DMS79 (cell line): ENCODE data around the gene PLA2G15.
"Not testable (repeated sequence)": the region's sequence is repeated elsewhere in the genome, so short reads cannot be mapped to it uniquely, and the experiment has no call there.

Experiments used
- DNase-seq: peaks from one replicate; lab custom pipeline; 2025; lab: John Stamatoyannopoulos, UW

Gene PLA2G15

DNA sequence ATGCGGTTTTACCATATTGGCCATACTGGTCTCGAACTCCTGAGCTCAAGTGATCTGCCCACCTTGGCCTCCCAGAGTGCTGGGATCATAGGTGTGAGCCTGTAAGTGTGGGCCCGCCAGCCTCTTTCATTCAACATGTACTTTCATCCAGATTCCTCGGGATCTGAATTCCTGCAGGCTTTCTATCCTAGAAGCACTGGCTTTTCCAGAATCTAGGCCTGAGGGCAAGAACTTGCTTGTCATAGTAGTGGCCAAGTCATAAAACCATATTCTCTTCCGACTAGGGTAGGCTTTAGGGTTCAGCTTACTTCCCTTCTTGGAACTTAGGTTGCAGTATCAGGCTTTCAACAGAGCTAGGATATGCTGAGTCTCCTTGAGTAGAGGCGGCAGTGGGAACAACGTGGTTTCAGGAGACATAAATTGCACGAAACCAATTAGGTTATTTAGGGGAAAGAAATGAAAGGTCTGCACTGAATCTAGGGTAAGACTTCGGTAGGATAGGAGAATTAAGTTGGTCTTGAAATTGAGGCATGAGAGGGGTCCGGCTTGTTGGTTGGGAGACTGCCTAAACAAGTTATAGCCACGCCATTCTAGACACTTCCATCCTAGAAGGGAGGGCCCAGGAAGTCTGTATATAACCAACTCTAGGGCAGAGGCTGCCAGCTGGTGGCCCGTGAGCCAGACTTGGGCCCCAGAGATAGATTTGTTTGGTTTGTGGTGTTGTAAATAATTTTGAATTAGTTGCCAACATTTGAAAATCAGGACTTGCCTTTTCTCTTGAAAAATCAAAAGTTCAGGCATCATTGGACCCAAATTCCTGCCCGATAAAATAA lies 34.8 kb downstream of the PLA2G15 start:
- no peak for DNase-seq

DNA sequence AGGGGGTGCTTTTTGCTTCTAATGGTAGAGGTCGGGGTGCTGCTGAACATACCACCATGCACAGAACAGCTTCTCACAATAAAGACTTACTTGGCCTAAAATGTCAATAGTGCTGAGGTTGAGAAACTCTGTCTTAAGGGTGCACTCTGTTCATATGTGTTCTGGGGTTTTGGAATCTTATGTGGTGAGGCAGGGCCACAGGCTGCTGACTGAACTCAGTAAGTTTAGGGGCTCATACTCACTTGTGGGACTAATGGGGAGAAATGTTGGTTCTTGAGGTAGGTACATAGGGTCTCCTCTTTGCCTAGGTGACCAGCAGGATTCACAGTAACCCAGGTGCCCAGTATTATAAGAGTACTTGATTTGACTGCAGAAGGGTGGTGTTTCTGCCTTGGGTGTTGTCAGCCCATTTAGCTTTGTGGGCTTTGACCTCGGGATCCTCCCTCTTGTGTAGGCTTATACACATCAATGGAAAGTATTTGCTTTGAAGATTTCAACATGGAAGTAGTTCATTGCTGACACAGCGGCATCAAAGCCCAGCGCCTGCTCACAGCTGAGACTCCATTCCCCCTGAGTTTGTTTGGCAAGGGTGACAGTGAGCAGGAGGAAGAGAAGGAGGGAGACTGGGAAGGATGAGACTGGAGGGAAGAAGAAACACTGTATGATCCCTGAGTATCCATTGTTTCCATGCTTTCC lies 36.3 kb downstream of the PLA2G15 start:
- DNase-seq: no peak

DNA sequence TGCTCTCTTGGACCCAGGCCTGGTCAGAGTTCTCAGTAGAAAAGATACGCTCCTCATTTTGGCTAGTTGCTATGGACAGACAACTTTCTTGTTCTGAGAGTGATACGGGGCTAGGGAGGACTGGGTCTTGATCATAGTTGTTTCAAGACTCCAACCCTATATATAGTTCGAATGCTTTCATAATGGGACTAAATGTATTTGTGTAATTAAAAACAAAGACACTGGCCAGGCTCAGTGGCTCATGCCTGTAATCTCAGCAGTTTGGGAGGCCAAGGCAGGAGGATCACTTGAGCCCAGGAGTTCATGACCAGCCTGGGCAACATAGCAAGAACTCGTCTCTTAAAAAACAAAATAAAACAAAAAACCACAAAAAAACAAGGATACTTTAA lies 36.9 kb downstream of the PLA2G15 start:
- no peak for DNase-seq

DNA sequence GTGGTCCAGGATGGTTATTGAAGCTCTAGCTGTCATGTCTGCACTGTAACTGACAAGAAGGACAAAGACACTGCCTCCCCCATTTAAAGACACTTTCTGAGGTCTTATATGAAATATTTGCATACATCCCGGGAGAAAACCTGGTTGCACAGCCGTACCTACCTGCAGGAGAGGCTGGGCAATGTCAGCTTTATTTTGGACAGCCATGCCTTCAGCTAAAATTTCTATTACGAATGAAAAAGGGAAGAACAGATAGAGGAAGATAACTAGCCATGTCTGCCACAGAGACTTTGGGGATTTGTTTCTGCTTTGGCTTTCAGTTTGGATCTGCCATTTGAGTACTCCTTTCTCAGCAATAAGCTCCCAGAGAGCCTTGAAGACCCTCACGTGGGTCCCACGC lies 38.2 kb downstream of the PLA2G15 start:
- DNase-seq: no peak

DNA sequence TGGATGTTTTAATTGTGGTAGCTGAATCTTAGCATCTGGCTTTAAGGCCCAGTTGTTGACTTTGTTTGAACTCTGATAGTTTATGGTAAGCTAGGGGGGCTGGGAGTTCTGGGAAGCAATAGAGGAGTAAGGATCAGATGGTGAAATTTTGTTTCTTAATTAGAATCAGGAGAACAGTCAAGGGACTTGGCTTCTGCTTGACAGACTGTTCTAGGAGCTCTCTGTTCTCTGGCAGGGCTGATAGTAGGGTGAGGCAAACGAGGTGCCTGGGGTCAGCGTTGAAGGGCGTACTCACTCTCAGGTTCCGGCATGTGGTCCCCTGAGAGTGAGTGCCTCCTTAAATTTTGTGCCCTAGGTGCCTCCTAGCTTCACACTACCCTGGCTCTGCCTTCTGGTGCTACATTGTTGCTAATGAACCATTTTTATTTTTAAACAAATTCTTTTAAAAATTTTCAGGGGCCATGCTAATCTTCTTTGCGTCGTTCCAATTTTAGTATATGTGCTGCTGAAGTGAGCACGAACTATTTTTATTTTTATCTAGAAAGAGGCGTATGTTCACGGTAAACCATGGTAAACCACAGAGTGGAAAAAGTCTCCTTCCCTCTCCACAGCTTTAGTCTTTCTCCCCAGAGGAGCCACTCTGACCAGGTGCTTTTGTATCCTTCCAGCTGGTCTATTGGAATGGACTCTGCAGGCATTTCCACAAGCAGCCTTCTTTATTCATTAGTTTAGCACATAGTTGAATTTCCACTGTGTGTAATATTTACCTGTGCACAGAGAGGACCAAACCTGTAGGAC lies 38.8 kb downstream of the PLA2G15 start:
- no peak for DNase-seq

DNA sequence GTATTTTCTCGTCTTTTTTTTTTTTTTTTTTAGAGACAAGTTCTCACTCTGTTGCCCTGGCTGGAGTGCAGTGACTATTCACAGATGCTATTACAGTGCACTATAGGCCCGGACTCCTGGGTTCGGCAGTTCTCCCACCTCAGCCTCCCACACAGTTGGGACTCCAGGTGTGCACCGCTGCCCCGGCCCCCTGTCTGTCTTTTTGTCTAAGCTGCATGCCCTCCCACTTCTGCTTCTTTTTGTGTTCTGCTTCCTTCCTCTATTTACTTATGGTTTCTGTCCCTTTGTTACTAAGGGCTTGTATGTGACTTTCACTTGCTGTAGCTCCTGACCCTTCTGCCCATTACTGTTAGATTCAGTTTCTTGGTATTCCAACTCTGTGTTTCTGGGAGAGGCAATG lies 39.7 kb downstream of the PLA2G15 start:
- DNase-seq: no peak

DNA sequence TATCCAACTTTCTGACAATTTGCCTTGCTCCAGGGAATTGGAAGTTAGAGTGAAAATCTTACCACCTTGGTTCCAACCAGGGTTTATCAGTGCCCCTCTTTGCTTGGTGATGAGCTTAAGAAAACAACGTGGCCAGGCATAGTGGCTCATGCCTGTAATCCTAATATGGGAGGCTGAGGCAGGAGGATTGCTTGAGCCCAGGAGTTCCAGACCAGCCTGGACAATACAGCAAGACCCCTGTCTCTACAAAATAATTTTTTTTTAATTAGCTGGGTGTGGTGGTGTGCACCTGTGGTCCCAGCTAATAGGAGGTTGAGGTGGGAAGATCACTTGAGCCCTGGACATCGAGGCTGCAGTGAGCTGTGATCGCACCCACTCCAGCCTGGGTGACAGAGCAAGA lies 40.5 kb downstream of the PLA2G15 start:
- no peak for DNase-seq

DNA sequence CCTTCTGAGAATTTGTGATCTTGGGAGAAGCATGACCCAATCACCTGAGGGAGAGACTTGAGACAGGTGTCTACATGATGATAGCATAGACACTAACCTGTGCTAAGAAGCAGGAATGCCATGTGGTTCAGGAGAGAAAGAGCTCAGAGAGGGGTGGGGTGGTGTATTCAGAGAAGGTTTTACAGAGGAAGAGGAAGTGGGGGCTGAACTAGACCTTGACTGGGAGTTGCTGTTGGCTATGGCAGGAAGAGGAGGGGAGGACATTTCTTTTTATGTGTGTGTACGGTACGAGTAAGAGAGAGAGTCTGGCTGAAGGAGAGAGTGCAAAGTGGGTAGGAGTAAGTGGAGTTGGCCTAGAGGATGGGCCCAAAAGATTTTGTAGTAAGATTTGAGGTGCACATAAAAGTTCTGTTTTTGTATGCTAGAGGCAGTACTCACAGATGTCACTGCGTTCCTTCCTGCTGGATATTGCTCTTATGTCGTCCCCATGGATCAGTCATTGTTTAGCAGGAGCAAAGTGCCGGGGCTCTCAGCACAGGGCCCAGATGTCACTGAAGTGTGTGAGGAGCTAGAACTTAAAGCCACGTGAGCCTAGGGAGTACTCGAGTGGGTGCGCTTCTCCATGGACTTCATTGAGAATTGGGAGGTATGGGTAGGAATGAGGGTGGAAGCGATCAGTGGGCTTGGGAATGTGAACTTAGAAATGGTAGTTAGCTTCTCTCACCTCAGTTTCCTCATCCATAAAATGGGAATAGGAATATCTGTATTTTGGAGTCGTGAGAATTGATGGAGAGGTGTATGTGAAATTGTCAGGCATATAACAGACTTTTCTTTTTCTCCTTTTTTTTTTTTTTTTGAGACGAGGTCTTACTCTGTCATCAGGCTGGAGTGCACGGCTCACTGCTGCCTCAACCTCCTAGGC lies 41.2 kb downstream of the PLA2G15 start:
- no peak for DNase-seq

DNA sequence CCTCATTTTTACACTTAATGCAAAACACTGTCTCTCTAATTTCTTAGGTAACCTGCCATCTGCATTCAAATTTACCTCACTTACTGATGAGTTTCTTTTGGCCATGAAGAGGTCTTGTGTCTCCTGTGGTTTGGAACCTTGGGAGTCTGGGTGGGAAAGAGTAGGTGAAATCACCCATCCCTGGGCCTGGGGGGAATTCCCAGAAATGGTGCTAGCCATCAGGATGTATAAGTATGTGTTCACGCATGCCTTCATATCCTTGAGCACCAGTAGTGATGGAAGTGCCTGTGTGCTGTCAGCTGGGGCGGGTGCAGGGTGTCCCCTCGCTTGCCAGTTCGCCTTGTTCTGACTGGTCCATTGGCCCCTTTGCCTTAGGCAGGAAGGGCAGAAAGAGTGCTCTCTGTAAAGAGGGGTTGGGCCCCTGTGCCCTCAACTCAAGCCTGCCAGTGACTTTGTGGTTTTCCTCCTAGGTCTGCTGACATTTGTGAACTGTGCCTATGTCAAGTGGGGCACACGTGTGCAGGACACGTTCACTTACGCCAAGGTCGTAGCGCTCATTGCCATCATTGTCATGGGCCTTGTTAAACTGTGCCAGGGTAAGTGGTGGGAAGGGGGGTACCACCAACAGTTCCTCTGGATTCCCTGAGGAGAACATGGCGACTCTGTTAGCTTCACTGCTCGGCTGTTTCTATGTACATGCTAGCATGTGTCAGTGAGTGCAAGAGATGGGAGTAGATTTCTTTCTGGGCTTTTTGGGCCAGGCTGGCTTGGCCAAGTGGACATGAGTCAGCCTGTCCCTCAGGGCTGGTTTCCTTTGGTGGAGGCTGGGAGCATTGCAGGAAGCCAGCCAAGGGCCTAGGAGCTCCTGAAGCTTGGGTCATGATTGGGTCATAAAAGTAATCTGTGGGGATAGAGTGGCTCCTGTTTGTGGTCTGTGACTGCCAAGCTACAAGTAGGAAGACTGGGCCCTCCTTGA lies 42.4 kb downstream of the PLA2G15 start:
- no peak for DNase-seq

DNA sequence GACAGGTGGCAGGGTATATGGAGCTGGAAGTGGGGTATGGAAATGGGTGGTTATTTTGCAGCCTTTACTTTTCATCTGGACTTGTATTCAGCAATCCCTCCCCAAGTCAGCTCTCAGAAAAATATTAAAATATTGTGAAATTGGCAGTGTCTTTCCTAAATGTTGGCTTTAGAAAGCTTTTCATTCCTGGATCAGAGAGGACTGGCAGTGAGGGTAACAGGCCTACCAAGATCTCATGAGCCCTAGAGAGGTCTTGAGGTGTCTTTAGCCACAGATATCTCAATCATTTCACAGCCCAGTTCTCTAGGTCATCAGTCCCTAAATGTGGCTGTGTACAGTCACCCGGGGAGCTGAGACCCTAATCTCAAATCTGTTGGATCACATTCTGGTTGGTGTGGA lies 43.1 kb downstream of the PLA2G15 start:
- DNase-seq: no peak

DNA sequence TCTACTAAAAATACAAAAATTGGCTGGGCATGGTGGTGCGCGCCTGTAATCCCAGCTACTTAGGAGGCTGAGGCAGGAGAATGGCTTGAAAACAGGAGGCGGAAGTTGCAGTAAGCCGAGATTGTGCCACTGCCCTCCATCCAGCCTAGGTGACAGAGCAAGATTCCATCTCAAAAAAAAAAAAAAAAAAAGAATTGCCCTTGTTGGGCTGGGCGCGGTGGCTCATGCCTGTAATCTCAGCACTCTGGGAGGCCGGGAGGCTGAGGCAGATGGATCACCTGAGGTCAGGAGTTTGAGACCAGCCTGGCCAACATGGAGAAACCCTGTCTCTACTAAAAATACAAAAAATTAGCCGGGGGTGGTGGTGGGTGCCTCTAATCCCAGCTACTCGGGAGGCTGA lies 43.6 kb downstream of the PLA2G15 start:
- not testable (repeated sequence) for DNase-seq

DNA sequence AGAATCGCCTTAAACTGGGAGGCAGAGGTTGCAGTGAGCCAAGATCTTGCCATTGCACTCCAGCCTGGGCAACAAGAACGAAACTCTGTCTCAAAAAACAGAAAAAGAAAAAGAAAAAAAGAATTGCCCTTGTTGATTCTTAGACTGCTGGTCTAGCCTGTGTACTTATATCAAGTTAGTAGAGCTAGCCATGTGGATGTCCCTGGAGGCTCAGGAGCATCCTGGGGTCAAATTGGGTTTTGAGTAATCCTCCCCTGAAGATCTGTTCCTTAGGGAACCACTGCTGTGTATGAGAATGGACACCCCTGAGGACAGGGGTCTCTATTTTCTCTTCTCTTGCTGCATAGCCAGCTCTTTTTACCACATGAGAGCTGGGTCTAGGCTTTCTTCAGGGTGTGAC lies 44.0 kb downstream of the PLA2G15 start:
- DNase-seq: no peak

DNA sequence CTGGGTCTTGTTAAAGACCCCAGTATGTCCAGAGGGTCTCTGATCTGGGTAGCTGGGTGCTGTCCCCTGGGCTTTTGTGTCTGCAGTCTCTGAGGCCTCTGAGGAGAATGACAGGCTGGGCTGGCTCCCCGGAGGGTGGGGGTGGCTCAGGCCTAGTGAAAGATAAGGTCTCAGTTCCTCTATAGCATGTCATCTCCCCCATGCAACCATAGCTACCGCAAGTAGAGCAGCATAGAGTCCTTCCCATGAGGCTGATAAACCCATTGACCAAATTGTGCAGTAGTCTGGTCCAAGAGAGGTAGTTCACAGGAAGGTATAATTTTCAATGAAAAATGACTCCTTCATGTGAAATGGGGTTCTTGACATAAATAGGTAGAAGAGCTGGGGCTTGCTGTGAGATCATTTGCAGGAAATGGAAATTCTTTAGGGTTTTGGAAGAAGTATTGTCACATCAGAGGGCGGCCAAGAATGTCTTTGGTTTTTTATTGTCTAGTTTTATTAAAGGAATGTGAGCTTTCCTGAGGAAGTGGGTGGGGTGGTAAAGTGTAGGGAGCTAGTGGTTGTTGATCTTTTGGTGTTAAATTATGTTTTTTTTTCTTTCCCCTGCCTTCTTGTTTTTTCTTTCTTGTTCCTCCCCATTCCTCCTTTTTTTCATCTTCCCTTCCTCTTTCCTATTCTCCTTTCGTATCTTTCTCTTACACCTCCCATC lies 44.6 kb downstream of the PLA2G15 start:
- no peak for DNase-seq

DNA sequence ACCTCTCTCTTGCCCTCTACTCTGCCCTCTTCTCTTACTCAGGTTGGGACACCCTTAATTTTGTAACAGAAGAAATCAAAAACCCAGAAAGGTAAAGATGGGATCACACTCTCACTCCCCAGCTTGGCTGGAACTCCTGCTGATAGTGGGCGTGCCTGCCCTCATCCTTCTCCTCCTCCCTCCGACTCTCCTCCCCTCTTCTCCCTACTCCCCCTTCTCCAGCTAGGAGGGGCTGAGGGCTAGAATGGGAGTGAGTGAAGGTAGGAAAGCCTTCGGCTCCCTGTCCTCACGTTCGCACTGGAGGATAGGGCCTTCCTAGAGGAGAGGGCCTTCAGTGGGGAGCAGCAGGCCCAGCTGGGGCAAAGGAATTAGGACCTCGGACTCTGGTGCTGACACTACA lies 45.3 kb downstream of the PLA2G15 start:
- DNase-seq: no peak

DNA sequence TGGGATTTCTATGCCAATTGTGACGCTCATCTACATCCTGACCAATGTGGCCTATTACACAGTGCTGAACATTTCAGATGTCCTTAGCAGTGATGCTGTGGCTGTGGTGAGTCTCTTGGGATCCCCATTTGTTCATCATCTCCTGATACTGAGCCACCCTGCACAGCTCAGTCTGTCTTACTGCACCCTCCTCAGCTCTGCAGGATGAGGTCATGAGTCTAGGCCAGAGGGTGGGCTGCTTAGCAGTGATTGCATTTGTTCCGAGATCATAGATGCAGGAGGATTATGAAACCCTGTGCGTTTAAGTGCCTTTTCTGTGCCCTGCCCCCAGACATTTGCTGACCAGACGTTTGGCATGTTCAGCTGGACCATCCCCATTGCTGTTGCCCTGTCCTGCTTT lies 46.1 kb downstream of the PLA2G15 start:
- no peak for DNase-seq

DNA sequence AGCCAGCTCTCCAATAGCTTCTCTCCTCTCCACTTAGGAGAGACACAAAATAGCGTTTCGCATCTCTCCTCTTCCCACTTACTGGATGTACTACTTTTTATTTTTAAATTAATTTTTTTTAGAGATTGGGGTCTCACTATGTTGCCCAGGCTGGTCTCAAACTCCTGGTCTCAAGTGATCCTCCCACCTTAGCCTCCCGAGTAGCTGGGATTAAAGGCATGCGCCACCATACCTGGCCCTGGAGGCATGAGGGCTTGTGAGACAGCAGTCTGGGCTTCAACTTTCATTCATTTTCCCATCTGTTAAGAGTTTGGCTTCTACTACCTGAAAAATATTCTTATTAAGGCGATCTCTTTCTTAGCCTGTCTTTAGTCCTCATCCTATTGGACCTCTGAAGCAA lies 47.3 kb downstream of the PLA2G15 start:
- no peak for DNase-seq

DNA sequence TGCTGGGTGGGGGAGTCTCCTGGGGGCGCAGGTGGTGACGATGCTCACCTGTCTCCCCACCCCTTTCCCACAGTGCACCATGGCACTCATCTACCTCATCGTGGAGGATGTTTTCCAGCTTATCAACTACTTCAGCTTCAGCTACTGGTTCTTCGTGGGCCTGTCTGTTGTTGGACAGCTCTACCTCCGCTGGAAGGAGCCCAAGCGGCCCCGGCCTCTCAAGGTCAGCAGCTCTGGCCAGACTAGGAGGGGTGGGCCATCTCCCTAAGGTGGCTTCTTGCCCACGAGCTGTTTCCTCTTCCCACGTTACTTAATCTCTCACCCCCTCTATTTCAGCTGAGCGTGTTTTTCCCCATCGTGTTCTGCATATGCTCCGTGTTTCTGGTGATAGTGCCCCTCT lies 51.1 kb downstream of the PLA2G15 start:
- no peak for DNase-seq

DNA sequence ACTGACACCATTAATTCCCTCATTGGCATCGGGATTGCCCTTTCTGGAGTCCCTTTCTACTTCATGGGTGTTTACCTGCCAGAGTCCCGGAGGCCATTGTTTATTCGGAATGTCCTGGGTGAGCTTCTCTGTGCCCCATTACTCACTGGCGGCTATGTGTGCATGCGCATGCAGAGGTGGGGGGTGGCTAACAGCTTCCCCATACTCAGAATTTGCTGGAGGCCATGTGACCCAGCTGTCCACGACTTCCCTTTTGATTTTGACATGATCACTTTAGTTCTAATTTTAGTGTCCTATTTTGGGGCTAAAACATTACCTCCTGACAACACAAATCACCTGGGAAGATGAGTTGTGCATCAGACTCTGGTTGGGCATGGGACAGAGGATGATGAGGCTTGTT lies 51.5 kb downstream of the PLA2G15 start:
- DNase-seq: no peak

DNA sequence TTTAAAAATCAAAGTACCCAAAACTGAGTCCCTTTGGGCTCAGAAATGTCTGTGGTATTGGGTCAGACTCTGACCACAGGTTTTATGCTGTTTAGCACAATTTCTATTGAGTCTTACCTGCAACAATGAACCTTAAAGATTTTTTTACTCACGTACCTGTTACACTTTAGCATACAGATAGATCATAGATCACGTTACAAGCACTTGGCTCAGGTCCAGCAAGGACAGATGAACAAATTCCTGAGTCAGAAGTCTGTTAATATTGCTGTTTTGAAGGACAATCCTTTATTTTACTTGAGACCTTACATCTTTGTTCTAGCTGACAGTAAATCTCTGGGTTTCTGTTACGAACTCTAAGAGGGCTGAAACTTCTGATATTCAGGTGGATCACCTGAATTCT lies 52.7 kb downstream of the PLA2G15 start:
- no peak for DNase-seq

DNA sequence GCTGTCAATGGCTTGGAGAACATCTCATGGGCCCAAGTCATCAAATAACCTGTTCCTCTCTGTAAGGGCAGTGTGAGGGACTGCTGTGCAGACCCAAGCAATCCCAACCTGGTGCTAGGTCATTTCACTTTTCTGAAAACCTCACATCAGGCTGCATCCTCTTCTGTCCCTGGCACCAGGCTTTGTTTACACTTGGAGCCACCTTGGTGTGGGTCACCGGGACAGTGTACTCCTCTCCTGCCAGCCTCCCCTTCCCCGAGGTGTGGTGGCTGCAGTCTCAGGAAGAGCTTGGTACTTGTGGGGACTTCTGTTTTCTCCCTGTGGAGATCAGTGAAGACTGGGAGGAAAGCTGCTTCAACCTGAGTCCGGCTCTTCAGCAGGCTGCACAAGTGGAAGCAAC lies 53.1 kb downstream of the PLA2G15 start:
- no peak for DNase-seq
